GM21360 (cell line): ENCODE measurements around the gene OR2T27.
"Not testable (repeated sequence)": the region's sequence is repeated elsewhere in the genome, so short reads cannot be mapped to it uniquely, and the experiment has no call there.

Experiments used
- ATAC-seq: cut with Tn5 transposase; IDR thresholded peaks from one replicate; pipeline ENCODE4 v1.9.1; 2021; ENCODE audit warnings: mild to moderate bottlenecking, moderate library complexity; ENCODE audit not compliant: unreplicated experiment

The OR2T27 gene

DNA sequence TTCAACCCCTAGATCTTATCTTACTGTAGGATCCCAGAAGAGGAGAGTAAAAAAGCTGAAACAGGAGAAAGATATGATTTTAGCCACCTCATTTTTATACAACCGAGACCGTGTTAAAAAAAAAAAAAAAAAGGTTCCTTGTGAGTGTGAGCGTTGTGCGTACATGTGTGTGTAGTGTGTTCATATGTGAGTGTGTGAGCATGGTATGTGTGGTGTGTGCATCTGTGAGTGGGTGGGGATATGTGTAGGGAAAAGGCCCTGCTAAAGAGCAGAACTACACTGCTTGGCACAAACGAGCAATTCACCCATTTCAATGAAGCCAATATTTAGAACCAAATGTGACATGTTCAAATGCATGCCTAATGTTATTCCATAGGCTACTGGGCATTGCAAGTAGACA is 13.7 kb downstream of the OR2T27 start:
- not testable (repeated sequence) for ATAC-seq

DNA sequence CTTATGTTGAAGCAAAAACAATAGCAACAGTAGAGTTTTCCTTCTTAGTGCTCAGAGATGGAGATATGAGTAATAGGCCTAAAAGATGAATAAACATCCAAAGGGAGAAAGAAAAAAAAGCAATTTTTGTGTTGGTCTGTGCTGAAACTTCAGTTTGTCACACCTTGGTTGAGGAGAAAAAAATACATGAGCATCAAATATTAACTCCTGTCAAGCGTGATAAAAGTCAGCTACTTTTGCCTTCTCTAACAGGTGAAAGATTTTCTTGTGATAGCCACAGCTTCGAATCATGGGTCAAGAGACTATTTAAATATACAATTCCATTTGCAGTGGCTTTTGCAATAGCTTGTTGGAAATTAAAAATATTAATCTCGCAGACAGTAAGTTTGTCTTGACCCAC is 14.4 kb downstream of the OR2T27 start:
- ATAC-seq, result peak; percentile 46

DNA sequence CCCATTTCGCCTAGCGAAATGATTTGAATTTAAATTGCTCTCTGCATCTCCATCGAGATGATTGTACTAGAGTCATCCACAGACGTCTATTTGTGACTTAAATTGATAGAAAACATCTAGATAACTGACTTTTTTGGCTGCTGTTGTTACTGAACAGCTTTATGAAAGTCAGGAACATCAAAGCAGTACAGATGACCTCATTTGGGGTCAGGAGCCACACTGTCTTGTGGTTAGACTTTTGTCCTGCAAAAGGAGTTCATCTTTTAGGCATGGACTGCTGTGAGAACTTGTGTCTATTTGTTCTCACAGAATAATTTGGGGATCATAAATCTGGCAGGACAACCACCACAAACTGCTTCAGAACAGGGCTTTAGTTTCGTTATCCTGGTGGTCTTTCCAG is 15.7 kb downstream of the OR2T27 start:
- peak; percentile 26 for ATAC-seq

DNA sequence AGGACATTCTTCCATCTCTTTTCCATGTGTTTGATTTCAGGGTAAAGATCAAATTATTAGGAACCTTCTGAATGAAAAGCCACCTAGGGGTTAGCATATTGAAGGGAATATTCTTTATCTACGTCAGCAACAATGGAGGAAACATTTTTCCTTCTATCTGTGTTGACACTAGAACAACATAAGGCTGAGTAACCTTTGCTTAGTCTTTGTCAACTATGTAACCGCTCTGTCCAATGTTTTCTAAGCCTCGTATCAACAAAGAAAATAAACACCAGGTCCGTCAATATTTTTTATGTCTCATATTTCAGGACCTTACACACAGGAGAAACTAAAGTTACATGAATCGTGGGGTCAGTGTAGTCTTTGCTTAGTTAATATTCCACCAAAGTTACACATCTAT is 18.7 kb downstream of the OR2T27 start:
- ATAC-seq, result not testable (repeated sequence)

DNA sequence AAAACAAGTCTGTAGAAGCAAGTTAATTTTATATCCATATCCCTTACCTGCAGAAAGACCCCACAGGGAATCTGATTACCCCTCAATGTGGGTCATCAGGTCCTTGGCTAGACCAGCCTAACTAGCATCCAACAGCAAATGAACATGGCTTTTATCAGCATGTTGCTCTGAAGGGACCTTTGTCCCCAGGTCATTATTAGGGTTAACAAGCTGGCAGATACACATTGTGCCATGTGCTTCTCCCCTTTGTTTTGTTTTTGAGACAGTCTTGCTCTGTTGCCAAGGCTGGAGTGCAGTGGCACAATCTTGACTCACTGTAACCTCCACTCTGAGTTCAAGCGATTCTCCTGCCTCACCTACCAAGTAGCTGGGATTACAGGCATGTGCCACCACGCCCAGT is 20.3 kb downstream of the OR2T27 start, which contains the start of gene OR2T11:
Gene OR2T11 (minus strand): TSS at position 101 of the 400 bp plus-strand sequence. CDS start 7,963 bp downstream, outside the sequence.
- not testable (repeated sequence) for ATAC-seq

DNA sequence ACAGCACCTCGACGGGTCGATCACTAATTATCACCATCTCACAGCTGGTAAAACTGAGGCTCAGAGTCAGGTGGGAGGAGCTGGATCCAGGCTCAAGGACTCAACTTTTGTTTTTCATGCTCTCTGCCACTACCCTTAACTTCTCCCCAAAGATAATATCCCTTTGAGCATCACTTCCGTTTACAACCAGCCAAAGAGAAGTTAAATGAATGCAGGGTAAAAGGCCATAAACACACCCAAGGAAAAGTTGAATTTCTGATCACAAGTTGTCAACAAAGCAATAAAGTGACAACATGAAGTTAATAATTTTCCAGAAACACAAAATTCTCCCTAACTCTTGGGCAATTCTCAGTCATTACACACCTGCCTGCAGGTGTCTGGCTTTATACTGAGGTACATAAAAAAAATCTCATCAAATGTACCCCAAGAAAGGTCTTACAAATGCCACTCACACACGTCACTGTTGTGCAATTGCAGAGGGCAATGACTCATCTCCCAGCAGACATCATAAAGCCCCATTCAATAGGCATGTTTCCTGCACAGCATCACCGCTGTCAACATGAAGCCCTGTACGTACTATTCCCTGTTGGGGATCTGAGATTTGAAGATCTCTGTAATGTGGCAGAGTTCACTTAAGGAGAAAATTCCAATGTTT is 23.8 kb downstream of the OR2T27 start:
- ATAC-seq, result no peak

DNA sequence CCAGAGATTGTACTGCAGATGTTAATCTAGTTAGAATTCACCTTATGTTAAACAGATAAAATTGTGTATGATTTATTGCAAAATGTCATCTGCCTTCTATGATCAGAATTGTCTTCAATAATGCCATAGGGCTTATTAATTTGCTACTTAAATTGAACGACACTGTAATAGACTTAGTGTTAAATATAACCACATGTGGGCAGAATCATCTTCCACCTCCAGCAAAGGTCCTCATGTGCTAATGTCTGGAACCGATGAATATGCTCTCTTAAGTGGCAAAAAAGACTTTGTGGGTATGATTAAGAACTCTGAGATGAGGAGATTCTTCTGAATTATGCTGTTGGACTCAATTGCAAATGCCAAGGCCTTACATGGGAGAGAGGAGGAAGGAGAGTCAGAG is 24.8 kb downstream of the OR2T27 start:
- no peak for ATAC-seq

DNA sequence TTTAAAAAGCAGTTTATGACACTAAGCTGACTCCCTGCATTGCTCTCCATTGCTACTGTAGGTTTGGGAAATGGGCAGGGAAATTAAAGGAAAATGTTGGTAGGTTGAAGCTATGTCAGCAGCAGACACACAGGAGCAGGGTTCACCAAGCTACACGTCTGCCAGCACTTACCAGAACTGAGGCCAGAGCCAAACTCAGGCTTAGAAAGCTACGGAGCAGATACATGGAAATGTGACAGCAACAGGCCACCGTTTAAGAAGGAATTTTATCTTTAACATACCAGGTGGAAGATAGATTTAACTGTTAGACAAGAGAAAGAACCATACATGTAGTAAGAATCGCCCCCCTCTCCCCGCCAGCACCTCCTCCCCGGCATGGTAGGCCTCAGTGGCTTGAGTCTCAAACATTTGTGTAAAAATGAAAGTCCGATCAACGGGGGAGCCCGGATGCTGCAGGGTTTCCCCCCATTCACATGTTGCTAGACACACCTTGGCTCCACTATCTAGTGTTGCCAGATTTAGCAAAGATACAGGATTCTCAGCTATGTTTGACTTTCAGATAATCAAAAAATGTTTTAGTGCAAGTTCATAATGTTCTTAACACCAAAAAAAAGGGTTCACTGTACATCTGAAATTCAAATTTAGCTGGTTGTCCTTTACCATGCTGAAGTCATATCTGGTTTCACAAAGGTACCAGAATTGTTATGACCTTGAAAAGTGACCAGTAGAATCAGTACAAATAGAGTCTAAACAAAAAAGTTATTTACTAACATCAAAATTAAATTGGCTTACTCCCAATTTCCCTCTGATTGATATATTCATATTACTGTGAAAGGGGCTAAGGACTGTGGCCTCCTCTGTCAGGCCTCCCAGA is 27.1 kb downstream of the OR2T27 start:
- peak; percentile 94 for ATAC-seq

DNA sequence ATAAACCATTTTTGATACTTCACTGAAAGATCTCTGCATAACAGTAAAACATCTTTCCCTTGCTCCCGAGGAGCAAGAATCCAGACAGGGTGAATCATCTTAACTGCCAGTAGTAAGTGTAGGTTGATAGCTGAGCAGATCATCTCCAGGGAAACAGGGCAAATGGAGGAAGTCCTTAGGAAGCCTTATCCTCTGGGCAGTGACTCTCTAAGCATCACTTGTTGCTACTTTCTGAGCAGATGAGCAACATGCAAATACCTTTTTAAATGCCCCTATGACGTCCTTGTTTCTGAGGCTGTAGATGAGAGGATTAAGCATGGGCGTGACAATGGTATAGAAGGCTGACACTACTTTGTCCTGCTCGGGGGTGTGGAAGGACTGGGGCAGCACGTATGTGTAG is 29.4 kb downstream of the OR2T27 start:
- no peak for ATAC-seq

DNA sequence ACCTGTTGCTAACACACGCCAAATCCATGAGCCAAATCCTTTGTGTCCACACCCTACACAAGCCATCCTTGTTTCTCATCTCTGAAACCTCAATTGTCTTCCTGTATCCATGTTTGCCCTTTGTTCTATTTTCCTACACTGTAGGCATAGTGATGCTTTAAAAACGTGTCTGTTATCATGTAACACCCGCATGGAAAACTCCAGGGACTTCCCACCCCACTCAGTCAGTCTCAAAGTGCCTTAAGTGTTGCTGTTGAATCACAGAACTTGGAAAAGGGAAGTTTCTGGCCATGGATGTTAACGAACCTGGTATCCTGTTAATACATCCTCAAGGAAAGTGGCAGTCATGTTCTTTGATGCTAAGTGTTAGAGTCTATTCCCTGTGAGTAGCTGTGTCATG is 30.2 kb downstream of the OR2T27 start:
- no peak for ATAC-seq

DNA sequence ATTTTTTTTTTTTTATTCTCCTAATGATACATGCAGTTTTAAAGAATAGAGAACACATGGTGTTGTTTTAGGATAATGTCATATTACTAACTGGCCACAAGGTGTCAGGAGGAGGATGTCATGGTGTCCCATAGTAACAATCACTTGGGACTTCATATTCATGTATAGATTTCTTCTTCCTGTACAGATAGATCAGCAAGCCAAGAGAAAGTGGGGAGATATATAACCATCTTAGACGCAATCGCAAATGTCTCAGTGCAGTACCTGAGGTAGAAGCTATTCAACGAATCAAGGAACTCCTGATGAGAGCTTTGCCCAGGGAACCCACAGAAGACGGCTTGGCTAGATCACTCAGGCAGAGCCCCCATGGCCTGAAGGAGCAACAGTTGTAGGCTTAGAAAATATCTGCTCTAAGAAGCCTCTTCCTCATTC is 32.7 kb downstream of the OR2T27 start:
- ATAC-seq, result peak; percentile 95

DNA sequence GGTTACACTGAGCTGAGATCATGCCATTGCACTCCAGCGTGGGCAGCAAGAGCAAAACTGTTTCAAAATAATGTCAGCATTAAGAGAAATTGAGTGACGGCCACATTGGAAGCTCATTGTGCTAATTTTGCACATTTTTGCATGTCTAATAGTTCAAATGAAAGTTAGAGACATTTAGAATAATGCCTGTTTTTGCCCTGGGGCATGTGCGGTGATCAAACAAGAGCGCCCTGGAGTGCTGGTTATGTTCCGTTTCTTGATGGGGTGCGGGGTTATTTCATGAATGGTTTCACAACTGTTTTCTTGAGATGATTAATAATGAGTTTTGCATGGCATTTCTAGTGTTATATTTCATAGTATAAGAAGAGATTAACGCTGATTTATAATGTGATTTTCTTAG is 33.6 kb downstream of the OR2T27 start:
- ATAC-seq, result no peak

DNA sequence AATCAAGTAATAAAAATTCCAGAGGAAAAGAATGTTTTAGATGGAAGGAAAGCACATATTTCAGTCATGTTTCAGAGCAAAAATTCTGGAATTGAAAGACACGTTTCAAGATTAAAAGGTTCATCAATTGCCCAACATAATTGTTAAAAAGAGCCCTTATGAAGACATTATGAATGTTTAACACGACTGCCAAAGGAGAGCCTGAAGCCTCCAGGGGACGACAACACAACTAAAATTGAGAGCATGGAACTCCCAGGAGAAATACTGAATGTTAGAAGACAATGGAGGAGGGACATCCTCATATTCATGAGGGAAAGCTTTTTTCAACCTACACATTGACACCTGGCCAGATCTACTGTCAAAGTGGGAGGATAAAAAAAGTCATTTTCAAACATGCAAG is 36.5 kb downstream of the OR2T27 start:
- ATAC-seq, result no peak

DNA sequence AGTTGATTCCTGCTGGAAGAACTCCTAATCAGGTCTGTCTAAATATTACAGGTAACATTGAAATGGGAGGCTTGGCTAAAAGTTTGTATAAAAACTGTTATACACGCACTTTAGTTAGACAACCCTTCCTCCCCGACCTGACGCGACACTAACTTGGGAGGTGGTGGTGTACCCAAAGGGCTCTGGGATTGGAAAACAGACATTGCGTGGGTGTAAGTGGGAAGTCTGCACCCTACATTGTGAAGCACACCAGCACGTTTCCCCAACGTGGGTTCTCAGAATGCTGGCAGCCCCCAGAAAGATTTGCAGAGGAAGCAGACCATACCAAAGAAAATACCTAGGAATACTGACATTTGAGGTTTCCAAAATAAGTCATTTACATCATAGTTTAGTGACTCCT is 37.2 kb downstream of the OR2T27 start:
- ATAC-seq, result no peak

DNA sequence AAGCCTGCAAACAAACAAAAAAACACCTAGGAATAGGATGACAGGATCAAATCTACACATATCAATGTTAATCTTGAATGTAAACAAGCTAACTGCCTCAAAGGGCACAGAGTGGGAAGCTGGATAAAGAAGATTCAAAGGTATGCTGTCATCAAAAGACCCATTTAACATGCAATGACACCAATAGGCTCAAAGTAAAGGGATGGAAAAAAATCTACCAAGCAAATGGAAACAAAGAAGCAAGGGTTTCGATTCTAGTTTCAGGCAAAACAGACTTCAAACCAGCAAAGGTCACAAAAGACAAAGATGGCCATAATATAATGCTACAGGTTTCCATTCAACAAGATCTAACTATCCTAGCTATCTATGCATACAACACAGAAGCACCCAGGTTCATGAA is 41.6 kb downstream of the OR2T27 start:
- no peak for ATAC-seq

DNA sequence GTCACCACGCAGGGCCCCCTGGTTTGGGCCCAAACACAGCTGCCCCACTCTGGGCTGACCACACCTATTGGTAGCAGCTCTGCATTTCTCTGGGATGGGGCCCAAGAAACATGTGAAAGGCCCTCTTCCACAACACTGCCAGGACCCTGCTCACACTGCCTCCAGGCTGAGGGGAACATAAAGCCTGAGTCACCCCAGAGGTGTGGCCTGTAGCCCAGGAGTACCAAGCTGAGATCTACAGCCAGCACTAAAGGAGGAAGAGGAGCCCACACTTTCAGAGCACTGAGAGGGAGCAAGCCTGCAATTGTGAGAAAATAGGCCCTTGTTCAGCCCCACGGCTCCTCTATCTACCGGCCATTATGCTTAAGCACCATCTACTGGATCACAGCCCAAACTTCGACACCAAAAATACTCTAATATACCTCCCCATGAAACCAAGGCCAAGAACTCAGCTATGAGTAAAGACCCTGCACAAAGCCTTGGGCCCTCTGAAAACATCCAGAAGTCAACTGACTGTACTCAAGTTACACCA is 43.4 kb downstream of the OR2T27 start:
- no peak for ATAC-seq

DNA sequence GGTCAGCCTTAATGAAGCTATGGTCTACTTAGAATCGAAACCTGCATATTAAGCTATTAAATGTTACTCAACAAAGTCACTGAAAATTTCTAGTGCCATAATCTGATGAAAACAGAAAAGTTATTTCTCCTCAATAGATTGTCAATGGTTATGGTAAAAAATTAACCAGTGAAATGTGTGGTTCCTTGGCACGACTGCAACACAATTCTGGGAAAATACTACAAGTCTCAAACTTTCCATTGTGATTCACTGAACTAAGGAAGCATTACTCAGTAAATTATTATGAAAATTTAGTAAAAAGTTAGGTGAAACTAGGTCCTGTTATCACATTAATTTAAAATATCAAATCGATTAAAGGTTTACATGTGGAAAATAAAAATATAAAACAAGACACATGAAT is 45.0 kb downstream of the OR2T27 start:
- no peak for ATAC-seq
